ENCODE measurements around the gene CAMTA1. TPM values are rescaled to one million over a fixed set of nuclear protein-coding genes. Genes with fewer than 3 reads are reported as not detected.

CAMTA1 gene
- total RNA-seq, 2 experiments from 2014 or later = 43.9 to 73.3 TPM

GRCh38 chr1:7261490-7261889, 476.2 kb downstream of the CAMTA1 start:
- intact Hi-C loops (cut with micrococcal nuclease; ENCODE audit: unreplicated experiment) = no loop called here
- no peaks in the 10 kb centered on the region; the same call in 1 of the 2 replicates for H4K20me1 ChIP-seq (ENCODE audit: insufficient read depth, low read length)

GRCh38 chr1:7262611-7263010, 477.4 kb downstream of the CAMTA1 start:
- Histone ChIP-seq H3K27ac (ENCODE audit: low read depth, low read length, poor library complexity, severe bottlenecking) (no peak overlapping the region), H3K4me3 (ENCODE audit: low read depth, low read length, poor library complexity, severe bottlenecking) (no peak overlapping the region), H3K9me3 (ENCODE audit: low read length) (no peaks in the 10 kb centered on the region), H3K79me2 (ENCODE audit: insufficient read depth, low read depth, low read length) (no peaks in the 10 kb centered on the region), H3K36me3 (ENCODE audit: insufficient read depth, low read length) (no peaks in the 10 kb centered on the region), H2AFZ (ENCODE audit: low read length) (no peak overlapping the region), H3K4me2 (ENCODE audit: low read length) (no peak overlapping the region), H3K4me1 (ENCODE audit: insufficient read depth, low read length, poor library complexity, severe bottlenecking) (no peaks in the 10 kb centered on the region), H4K20me1 (ENCODE audit: insufficient read depth, low read length) (no peaks in the 10 kb centered on the region; the same call in 1 of the 2 replicates), H3K9me2 (ENCODE audit: insufficient read depth, low read length) (no peaks in the 10 kb centered on the region)
- ChIA-PET POLR2A (no interaction called here), CTCF (ENCODE audit: unreplicated experiment) (no interaction called here)
- no TSS peak for BruUV-seq (replicated peaks)
- intact Hi-C loops (cut with micrococcal nuclease; ENCODE audit: unreplicated experiment) = no loop called here
- no peak for DNase-seq (ENCODE audit: low spot score)
- TF ChIP-seq CTCF (conservative IDR thresholded peaks at IDR 0.05; ENCODE audit: low read length) = no peak
- no peak for TF ChIP-seq EZH2phosphoT487 (IDR thresholded peaks at IDR 0.05; ENCODE audit: borderline replicate concordance, low read depth, low read length)

More at GRCh38 chr1:7261490-7261889, 476.2 kb downstream of the CAMTA1 start:
- no peak for TF ChIP-seq CTCF (conservative IDR thresholded peaks at IDR 0.05; ENCODE audit: low read length)
- no peak for TF ChIP-seq EZH2phosphoT487 (IDR thresholded peaks at IDR 0.05; ENCODE audit: borderline replicate concordance, low read depth, low read length)
- H3K9me2 ChIP-seq (ENCODE audit: insufficient read depth, low read length) = no peaks in the 10 kb centered on the region
- H3K27ac ChIP-seq (ENCODE audit: low read depth, low read length, poor library complexity, severe bottlenecking) = no peak overlapping the region
- no peak overlapping the region for H3K4me3 ChIP-seq (ENCODE audit: low read depth, low read length, poor library complexity, severe bottlenecking)
- no peaks in the 10 kb centered on the region for H3K4me1 ChIP-seq (ENCODE audit: insufficient read depth, low read length, poor library complexity, severe bottlenecking)
- no peak for DNase-seq (ENCODE audit: low spot score)
- no peak overlapping the region for H2AFZ ChIP-seq (ENCODE audit: low read length)
- no peaks in the 10 kb centered on the region for H3K36me3 ChIP-seq (ENCODE audit: insufficient read depth, low read length)
- no peak overlapping the region for H3K4me2 ChIP-seq (ENCODE audit: low read length)
- no peaks in the 10 kb centered on the region for H3K9me3 ChIP-seq (ENCODE audit: low read length)
- CTCF ChIA-PET (ENCODE audit: unreplicated experiment) = no interaction called here
- no peaks in the 10 kb centered on the region for H3K79me2 ChIP-seq (ENCODE audit: insufficient read depth, low read depth, low read length)
- POLR2A ChIA-PET = no interaction called here
- no TSS peak for BruUV-seq (replicated peaks)

GRCh38 chr1:7263021-7263960, 478.0 kb downstream of the CAMTA1 start:
- Histone ChIP-seq H3K4me3 (ENCODE audit: low read depth, low read length, poor library complexity, severe bottlenecking) (no peak overlapping the region), H3K9me2 (ENCODE audit: insufficient read depth, low read length) (no peaks in the 10 kb centered on the region), H3K27ac (ENCODE audit: low read depth, low read length, poor library complexity, severe bottlenecking) (no peak overlapping the region), H3K4me2 (ENCODE audit: low read length) (no peak overlapping the region), H3K9me3 (ENCODE audit: low read length) (no peaks in the 10 kb centered on the region), H3K79me2 (ENCODE audit: insufficient read depth, low read depth, low read length) (no peaks in the 10 kb centered on the region), H2AFZ (ENCODE audit: low read length) (no peak overlapping the region), H3K4me1 (ENCODE audit: insufficient read depth, low read length, poor library complexity, severe bottlenecking) (no peaks in the 10 kb centered on the region), H3K36me3 (ENCODE audit: insufficient read depth, low read length) (no peaks in the 10 kb centered on the region), H4K20me1 (ENCODE audit: insufficient read depth, low read length) (no peaks in the 10 kb centered on the region; the same call in 1 of the 2 replicates)
- intact Hi-C loops (cut with micrococcal nuclease; ENCODE audit: unreplicated experiment) = no loop called here
- ChIA-PET POLR2A (interaction anchor here (0.7 kb wide), 1 partner anchor 545 kb away, joined by 3 read pairs; no protein-coding TSS in a partner anchor), CTCF (ENCODE audit: unreplicated experiment) (no interaction called here)
- no TSS peak for BruUV-seq (replicated peaks)
- TF ChIP-seq EZH2phosphoT487 (IDR thresholded peaks at IDR 0.05; ENCODE audit: borderline replicate concordance, low read depth, low read length) = no peak
- TF ChIP-seq CTCF (conservative IDR thresholded peaks at IDR 0.05; ENCODE audit: low read length) = no peak
- DNase-seq (ENCODE audit: low spot score) = no peak
